Measurements from ENCODE around the gene NRCAM.
"Not testable (repeated sequence)": the region's sequence is repeated elsewhere in the genome, so short reads cannot be mapped to it uniquely, and the experiment has no call there.

NRCAM gene

GRCh38 chr7:108270385-108271015 lies 185.7 kb downstream of the NRCAM start:
- DNase-seq, result no peak

GRCh38 chr7:108268200-108268820 lies 187.9 kb downstream of the NRCAM start:
- DNase-seq, result no peak

GRCh38 chr7:108267615-108268014 lies 188.6 kb downstream of the NRCAM start:
- DNase-seq, result no peak

GRCh38 chr7:108266491-108266890 lies 189.7 kb downstream of the NRCAM start:
- no peak for DNase-seq

GRCh38 chr7:108266035-108266434 lies 190.2 kb downstream of the NRCAM start:
- DNase-seq, result no peak

- DNase-seq, result no peak
Measured at GRCh38 chr7:108265007-108265406, 191.2 kb downstream of the NRCAM start.

- peak; percentile 96 for DNase-seq
Measured at GRCh38 chr7:108263425-108263824, 192.8 kb downstream of the NRCAM start.

GRCh38 chr7:108261560-108262255 lies 194.5 kb downstream of the NRCAM start:
- peak; percentile 89 for DNase-seq

GRCh38 chr7:108259447-108259846 lies 196.8 kb downstream of the NRCAM start:
- not testable (repeated sequence) for DNase-seq

- DNase-seq, result no peak
Measured at GRCh38 chr7:108257954-108258353, 198.3 kb downstream of the NRCAM start.

GRCh38 chr7:108254259-108254658 lies 202.0 kb downstream of the NRCAM start:
- no peak for DNase-seq

- DNase-seq, result peak; percentile 57
Measured at GRCh38 chr7:108253275-108254044, 202.8 kb downstream of the NRCAM start.

GRCh38 chr7:108252177-108252576 lies 204.1 kb downstream of the NRCAM start:
- DNase-seq, result no peak

- no peak for DNase-seq
Measured at GRCh38 chr7:108251700-108252099, 204.5 kb downstream of the NRCAM start.

GRCh38 chr7:108249453-108249852 lies 206.8 kb downstream of the NRCAM start:
- DNase-seq, result no peak

GRCh38 chr7:108248821-108249220 lies 207.4 kb downstream of the NRCAM start:
- no peak for DNase-seq

GRCh38 chr7:108248418-108248817 lies 207.8 kb downstream of the NRCAM start:
- DNase-seq, result no peak

- DNase-seq, result no peak
Measured at GRCh38 chr7:108247614-108248013, 208.6 kb downstream of the NRCAM start.

- DNase-seq, result peak; percentile 86
Measured at GRCh38 chr7:108246227-108246837, 209.9 kb downstream of the NRCAM start.

- no peak for DNase-seq
Measured at GRCh38 chr7:108245523-108246226, 210.6 kb downstream of the NRCAM start.

GRCh38 chr7:108244110-108244509 lies 212.1 kb downstream of the NRCAM start:
- no peak for DNase-seq

- no peak for DNase-seq
Measured at GRCh38 chr7:108239501-108240225, 216.6 kb downstream of the NRCAM start.
